ENCODE measurements around the gene IGSF22.

DNA sequence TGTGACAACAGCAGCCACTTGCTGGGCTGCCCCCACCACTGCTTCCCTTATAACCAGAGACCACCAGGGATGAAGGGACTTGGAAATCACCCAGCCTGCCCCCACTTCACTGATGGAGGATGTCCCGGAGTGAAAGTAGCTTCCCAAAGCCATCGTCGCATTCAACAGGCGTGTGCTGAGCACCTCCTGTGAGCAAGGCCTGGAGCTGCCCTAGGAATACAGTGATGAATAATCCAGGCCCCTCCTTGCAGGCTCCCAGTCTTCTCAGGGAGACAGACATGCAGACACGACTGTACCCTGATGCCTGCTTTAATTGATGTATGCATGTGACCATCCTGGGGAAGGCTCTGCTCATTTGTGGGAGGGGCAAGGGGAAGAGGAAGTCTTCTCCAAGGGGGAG lies 43.0 kb upstream of the IGSF22 start:
- TF ChIP-seq, protein P1, sequence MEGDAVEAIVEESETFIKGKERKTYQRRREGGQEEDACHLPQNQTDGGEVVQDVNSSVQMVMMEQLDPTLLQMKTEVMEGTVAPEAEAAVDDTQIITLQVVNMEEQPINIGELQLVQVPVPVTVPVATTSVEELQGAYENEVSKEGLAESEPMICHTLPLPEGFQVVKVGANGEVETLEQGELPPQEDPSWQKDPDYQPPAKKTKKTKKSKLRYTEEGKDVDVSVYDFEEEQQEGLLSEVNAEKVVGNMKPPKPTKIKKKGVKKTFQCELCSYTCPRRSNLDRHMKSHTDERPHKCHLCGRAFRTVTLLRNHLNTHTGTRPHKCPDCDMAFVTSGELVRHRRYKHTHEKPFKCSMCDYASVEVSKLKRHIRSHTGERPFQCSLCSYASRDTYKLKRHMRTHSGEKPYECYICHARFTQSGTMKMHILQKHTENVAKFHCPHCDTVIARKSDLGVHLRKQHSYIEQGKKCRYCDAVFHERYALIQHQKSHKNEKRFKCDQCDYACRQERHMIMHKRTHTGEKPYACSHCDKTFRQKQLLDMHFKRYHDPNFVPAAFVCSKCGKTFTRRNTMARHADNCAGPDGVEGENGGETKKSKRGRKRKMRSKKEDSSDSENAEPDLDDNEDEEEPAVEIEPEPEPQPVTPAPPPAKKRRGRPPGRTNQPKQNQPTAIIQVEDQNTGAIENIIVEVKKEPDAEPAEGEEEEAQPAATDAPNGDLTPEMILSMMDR (optimal IDR thresholded peaks at IDR 0.05 in 1 of 3, IDR thresholded peaks at IDR 0.05 in 1 of 3, conservative IDR thresholded peaks at IDR 0.05 in 1 of 3; ENCODE audit: extremely low read depth in 1 of 3, insufficient read depth in 2 of 3, low read length in 3 of 3), result no peak
- no peak for TF ChIP-seq EZH2 (IDR thresholded peaks at IDR 0.05; ENCODE audit: low read length)
